HG02981 (cell line): ENCODE results near the gene RWDD4.

ENCODE experiments used
- ATAC-seq: cut with Tn5 transposase; IDR thresholded peaks from one replicate; pipeline ENCODE4 v1.9.1; 2021; ENCODE audit warnings: mild to moderate bottlenecking, moderate library complexity; ENCODE audit not compliant: unreplicated experiment

RWDD4 gene

DNA sequence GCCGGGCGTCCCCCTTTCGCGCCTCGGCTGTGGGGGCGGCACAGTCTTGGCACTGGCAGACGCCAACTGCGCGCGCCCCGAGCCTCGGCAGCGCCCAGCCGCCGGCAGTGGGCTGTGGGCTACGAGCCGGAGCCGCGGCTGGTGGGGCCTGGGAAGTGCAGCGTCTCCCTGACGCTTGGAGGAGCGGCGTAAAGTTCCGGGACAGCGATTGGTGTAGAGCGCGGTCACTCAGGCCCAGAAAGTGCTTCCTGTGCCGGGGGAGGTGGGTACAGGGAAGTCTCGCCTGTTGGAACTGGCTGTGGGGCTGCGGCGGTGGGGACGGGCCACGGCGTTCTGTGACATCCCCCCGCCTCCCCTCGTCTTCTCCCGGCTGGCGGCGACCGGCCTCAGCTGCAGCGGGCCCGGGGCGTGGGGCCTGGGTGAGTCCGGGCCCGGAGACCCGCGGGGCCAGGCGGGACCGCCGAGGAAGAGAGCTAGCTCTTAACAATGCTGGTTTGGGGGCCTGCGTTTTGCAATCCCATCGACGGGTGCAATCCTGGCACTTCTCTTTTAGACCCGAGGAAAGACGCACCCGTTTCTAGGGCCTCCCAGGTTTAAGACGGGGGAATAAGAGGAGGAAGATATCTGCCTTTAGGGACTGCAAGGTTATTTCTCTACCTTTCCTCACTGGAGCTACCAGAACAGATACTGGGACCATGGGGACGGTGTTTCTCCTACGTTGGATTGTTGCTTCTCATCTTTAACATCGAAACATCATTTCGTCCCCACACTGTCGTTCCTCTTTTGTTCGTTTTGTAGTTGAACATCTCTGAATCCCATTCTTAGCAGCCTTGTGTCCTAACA lies at the start of gene RWDD4, which contains the start of gene TRAPPC11:
RWDD4 (minus strand) TSS at position 157 of the 843 bp plus-strand sequence. CDS start 233 bp downstream, outside the sequence.
TRAPPC11 (plus strand) TSS at position 265 of the 843 bp plus-strand sequence. CDS start 4,575 bp downstream, outside the sequence.
- ATAC-seq = peak; percentile 99

DNA sequence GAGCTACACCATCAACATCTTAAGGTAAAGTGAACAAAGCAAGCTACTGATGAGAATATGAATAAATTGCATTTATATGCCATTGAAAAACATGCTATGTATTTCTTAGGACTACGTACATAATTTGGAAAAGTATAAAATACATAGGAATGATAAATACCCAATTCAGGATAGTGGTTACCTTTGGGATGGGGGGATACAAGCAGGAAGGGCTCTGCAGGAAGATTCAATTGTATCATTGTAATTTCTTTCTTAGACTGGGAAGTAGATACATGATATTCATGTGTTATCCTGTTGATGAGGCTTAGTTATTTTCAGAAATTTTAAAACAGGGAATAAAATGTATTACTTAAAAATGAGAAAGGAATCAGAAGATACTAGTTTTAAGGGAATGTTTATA lies 43.5 kb upstream of the RWDD4 start:
- no peak for ATAC-seq

DNA sequence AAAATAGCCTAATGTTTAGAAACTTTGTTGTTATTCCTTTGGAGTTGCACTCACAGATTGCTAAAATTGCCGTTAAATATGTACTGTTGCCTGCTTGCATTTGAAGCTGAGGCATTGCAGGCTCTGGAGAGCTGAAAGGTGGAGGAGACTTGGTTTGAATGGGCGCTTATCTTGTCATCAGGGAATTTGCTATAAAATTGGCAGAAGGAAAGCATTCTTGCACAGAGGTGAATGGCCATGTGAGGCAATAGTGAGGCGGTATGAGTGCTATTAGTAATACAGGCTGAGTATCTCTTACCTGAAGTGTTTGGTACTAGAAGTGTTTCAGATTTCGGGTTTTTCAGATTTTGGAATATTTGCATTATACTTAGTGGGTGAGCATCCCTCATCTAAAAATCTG lies 41.4 kb upstream of the RWDD4 start:
- no peak for ATAC-seq

DNA sequence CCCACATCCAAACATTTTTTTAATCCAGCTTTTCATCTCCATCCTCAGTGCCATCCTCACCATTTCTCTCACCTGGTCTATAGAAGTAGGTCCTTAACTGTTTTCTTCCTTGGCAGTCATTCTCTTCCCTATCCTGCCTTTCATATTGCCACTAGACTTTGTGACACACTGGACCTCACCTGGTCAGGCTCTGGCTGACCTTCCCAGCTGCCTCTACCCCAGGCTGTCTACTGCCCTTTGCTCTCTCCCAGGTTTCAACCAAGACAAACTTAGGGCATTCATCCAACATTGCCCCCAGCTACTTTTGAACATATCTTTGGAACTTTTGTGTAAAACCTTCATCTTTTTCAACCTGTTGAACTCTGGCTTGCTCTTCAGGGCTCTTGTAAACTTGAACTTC lies 39.9 kb upstream of the RWDD4 start:
- ATAC-seq = no peak

DNA sequence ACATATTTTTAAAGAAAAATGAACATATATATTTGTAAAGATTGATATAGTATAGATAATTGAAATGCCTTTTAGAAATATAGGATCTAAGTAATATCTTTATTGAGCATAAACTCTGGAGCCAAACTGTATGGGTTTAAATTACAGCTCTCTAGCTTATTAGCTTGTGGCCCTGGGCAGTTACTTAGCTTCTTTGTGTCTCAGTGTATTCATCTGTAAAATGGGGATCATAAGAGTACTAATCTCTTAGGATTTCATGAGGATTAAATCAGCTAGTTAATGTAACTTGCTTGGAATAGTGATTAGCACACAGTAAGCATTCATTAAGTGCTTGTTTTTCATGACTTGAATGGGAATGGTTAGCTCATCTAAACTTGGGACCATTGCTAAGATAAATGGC lies 32.9 kb upstream of the RWDD4 start:
- no peak for ATAC-seq

DNA sequence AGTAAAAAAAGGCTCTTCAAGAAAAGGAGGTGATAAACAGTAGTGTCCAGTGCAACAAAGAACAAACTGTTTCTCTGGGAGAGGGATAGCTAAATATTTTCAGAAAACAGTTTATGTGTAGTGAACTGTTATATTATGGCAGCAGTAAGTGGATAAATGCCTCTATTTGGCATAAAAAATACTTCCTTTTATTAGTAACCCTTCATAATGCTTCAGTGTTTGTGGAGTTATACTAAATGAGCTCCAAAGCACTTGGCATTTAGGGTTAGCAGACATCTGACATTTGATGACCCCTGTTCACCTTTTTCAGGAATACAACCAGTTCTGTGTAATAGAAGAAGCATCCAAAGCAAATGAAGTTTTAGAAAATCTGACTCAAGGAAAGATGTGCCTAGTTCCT lies 32.0 kb upstream of the RWDD4 start:
- ATAC-seq = no peak

DNA sequence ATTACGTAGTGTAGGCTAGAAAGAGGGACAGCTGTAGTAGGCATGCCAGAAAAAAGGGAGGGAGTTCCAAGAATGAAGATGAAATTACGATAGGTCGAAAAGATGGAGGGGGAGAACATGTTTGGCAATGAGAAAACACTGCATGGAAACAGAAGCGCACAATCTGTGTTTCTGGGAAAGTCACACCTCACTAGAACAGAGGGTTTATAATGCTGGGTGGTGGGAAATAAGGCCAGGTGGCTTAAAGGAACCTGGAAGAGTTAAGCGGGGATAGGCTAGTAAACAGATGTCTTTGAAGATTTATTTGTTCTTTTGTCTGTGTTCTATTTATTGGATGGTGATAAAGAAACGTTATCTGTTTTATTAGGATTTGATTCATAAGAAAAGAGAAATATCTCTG lies 29.2 kb upstream of the RWDD4 start:
- ATAC-seq = no peak

DNA sequence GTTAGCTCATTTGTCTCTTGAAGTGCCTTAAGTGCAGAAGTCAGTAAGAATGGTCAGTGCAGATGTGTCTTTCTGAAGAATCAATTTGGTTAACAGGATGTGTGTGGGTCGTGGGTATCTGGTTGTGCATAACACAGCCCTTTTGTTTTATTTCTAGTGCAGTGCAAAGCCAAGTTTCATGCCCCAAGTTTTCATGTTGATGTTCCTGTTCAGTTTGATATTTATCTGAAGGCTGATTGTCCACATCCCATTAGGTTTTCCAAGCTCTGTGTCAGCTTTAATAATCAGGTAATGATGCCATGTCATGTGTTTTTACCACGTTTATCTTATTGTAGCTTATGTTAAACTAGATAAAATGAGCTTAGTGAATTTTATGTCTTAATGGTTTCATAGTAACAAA lies 27.5 kb upstream of the RWDD4 start:
- no peak for ATAC-seq

DNA sequence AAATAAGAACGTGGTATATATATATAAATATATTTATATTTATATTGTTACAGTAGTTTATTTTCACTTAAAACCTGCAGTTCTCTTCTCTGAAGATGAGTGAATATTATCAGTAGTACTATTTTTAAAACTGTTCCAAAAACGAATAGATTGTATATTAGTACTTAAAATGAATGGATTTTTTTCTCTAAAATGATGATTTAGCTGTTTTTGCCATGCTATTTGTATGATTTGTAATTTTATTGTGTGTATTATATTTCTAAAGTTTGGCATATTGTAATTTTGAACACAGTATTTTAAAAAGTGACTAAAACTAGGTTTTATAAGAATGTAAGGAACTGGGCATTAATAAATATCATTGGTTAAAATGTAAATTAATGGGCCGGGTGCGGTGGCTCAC lies 22.1 kb upstream of the RWDD4 start:
- no peak for ATAC-seq

DNA sequence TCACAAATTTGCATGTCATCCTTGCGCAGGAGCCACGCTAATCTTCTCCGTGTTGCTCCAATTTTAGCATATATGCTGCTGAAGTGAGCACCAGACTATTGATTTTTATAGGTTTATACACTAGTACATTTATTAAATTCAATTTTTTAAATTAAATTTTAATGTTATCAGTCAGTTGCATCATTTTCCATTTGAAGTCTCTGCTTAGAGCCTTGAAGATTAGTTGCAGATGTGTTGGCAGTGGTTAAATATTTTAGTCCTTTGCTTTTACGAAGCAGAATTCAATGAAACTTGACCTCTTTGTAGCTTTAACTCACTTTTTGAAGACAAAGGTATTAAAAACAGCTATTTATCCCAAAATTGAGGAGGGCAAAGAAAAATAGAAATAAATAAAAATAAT lies 16.6 kb upstream of the RWDD4 start:
- no peak for ATAC-seq

DNA sequence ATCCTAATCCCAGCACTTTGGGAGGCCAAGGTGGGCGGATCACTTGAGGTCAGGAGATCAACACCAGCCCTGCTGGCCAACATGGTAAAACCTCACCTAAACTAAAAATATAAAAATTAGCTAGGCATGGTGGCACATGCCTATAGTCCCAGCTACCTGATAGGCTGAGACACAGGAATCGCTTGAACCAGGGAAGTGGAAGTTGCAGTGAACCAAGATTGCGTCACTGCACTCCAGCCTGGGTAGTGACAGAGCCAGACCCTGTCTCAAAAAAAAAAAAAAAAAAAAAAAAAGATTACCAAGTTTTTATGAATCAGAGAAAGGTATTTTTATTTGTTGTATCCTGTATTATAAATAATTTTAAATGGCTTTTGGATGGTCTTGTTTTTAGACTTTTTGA lies 15.2 kb upstream of the RWDD4 start:
- no peak for ATAC-seq

DNA sequence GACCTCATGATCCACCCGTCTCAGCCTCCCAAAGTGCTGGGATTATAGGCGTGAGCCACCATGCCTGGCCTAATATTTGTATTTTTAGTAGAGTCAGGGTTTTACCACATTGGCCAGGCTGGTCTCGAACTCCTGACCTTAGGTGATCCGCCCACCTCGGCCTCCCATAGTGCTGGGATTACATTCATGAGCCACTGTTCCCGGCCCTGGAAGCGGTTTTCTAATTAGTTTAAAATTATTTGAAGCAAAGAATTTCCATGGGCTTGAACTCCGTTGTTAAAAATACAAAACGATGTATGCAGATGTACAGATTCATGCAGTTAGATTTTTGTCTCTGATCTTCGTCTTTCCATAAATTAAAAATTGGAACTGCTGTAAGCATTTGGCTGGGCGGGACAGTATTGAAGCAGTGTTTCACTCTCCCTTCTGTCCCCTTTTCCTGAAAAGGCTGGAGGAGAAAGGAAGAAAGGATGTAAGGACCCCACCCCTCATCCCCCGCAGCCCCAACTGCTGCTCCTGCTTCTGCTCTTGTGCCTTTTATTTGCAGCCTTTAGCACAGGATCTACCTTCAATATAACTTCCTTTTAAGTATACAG lies 12.1 kb upstream of the RWDD4 start:
- ATAC-seq = no peak

DNA sequence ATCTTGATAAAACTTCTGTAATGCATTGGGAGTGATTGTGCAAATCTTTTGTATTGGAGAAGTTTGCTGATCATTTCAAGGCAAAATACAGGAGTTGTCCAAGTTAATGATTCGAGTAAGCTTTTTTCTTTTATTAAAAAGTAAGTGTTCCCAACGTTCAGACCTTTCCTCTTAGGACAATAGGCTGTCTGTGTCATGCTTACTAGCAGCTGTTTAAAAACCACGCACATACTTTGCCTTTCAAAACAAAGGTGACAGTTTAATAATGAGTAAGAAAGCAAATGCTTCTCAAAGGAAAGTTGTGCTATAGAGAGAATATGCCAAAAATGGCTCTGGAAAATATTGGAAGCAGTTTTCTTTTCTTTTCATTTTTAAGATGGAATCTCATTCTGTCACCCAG lies 11.3 kb upstream of the RWDD4 start:
- no peak for ATAC-seq

DNA sequence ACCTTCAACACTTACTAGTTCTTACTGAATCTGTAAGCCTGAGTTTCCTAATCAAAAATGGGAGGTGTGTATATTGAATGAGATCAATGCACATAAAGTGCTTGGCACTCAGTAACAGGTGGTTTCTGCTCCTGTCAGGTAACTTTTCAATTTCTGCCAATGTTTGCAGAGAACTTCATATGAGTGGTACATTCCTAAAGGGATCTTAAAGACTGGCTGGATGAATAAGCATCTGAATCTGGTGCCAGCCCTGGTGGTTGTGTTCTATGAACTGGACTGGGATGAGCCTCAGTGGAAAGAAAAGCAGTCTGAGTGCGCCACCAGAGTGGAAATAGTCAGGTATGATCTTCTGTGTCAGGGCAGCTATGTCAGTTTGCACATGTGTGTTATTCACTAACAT lies 7.1 kb upstream of the RWDD4 start:
- ATAC-seq = no peak

DNA sequence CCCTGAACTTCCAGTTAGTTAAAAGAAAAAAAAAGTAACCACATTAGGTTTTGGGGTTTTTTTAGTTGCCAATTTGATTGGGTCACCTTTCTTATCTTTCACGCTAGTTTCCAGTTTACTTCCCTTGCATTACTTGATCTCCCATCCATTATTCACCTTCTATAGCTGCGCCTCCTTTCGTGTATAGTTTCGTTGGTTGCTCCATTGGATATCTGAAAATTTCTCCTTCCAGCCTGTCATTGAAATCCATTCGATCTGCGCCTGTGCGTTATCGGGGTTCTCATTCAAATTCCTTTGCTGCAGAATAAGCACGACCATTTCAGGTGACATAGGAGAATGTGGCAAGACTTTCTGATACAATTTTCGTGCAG lies 872 bp upstream of the RWDD4 start:
- ATAC-seq = no peak

DNA sequence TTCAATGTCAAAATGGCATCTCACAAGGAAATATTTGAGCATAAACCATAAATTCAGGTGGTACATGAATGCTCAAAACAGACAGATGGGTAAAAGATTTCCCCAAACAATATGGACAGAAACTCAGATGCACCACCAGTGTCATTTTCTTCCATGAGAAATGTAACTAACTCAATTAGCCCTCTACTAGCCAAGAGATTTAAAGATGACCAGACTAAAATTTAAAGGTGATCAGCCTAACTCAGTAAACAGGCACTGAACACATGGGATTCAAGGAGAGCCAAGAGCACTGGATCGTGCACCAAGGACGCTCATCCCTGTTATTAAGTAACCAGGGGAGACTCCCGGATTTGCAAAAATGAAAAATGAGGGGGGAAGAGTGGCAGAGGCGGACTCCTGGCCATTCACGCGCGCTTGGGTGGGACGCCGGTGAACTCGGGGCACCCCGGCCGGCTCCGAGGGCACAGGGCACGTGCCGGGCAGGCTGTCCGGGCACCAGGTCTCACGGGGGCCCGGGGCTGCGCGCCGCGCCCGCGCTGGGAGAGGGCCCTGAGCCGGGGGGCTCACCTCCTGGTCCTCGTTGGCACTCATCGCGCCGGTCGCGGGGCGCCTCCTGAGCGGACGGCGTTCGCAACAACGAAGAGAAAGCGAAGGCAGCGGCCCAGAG lies 490 bp downstream of the RWDD4 start:
- ATAC-seq = peak; percentile 12

DNA sequence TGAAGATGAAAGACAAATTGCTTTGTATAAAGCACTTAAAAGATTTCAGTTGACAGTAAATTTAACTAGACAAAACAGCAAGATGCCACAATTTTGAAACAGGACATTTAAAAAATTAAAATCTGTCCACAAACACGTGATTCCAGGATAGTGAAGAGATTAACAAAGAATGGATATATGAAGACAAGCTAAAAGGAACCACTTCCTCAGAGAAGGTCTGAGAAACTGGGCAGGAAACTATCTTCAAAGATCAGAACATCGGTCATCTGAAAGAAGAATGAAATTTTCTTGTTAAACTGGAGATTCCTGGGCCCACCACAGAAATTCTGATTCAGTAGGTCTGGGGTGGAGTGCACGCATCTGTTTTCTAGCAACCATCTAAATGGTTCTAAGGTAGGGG lies 1.4 kb downstream of the RWDD4 start:
- ATAC-seq = no peak

DNA sequence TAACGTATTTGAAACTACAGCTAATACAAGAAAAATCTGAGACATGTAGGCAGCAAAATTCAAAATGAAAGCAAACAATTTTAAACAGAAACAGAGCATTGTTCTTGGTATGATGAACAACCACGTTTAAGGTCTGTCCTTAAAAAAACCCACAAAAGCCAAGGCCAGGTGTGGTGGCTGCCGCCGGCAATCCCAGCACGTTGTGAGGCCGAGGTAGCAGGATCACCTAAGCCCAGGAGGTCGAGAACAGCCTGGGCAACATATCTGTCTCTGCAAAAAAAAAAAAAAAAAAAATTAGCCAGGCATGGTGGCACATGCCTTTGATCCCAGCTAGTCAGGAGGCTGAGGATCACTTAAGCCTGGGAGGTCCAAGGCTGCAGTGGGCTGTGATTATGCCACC lies 13.7 kb downstream of the RWDD4 start:
- ATAC-seq = no peak

DNA sequence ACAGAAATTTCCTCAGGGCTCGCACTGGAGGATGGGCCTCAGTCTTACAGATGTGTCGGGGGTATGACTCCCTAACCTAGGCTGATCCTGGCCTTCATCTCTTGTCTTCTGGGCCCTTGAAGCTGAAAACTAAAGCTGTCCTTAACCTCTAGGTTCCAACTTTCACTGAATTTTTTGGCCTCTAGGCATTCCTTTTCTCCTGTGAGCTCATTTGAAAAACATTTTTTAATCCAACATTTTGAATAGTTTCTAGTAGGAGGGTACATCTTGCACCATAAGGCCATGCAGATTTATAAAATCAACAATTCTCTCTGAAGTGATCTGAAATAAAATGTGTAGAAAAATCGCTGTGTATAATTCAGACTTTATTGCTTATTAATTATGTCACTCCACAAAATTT lies 19.7 kb downstream of the RWDD4 start:
- no peak for ATAC-seq

DNA sequence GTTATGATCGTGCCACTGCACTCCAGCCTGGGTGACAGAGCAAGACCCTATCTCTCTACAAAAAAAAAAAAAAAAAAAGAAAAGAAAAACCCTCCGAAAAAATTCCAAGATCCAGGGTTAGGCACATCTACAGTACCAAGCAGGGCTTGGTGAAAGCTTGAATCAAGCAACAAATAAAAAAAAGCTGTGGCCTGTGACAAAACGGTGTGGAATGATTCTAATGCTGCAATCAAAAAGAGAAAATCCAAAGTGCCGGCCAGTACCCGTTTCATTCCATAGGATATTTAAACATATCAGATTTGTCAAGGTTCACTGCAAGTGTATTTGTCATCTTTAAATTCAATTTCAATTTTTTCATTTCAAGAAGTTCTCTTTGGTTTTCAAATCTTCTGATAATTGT lies 20.5 kb downstream of the RWDD4 start:
- no peak for ATAC-seq

DNA sequence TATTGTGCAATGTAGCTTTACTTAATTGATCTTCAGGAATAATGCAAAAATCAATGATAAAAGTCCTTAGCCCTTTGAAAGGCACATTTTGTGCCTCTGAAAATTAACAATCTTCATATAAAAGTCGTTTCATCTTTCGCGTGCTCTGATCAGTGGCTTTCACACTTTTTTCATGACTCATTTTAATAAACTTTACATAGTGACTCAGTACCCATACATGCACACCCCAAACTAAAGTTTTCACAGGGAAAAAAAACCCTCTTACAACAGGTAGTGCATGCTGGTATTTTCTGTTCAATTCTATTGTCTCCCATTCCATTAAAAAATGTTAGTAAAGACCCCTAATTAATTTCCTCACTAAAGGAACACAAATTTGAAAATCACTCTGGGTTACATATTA lies 21.5 kb downstream of the RWDD4 start:
- no peak for ATAC-seq

DNA sequence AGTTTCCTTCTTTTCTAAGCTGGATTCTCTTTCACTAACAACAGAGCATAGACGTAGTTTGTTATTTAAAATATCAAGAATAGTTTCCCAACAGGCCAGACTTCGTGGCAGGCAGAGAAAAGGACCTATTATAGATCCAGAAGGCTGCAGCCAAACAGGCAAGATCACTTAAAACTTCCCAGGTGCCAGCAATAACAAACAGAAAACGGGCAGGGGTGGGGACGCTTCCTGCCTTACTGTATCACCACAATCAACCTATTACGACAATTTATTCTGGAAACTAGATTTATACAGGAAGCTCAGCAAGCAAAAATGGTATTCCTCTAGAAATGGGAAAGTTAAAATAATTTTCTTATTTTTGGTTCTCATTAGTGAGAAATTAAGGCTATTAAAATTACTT lies 22.1 kb downstream of the RWDD4 start:
- ATAC-seq = no peak
